Psoas muscle (tissue), 8 donors: Measurements from ENCODE around the gene DBP. TPM values are rescaled to one million over a fixed set of nuclear protein-coding genes. Genes with fewer than 3 reads are reported as not detected.
"Not testable (repeated sequence)": the region's sequence is repeated elsewhere in the genome, so short reads cannot be mapped to it uniquely, and the experiment has no call there.

Experiments
- ATAC-seq, 4 donors: fragments of 200-7000 bp; cut with Tn5 transposase; one replicate each; pipeline ENCODE4 v1.9.1; 2020; ENCODE audit warnings: moderate library complexity in 3 of 4, mild to moderate bottlenecking in 2 of 4
- DNase-seq, 2 donors: peaks; one replicate each; pipeline ENCODE4 v3.0.0-alpha.2; 2020
- H3K27ac ChIP-seq: fragments of 200-600 bp; one replicate; pipeline ENCODE4 v1.8.0; 2022
- H3K27me3 ChIP-seq, 3 donors: fragments of 200-600 bp in 1 of 3; one replicate each; pipeline versions ENCODE4 v1.6.1 to v1.8.0; 2013 to 2022; ENCODE audit warnings: low read length in 2 of 3, mild to moderate bottlenecking in 2 of 3, moderate library complexity in 1 of 3; ENCODE audit not compliant: insufficient read depth in 3 of 3
- H3K36me3 ChIP-seq, 2 donors: fragments of 200-600 bp in 1 of 2; one replicate each; pipeline versions ENCODE4 v1.6.1 to v1.8.0; 2013 to 2022; ENCODE audit warnings: low read depth in 1 of 2, mild to moderate bottlenecking in 1 of 2, moderate library complexity in 1 of 2; ENCODE audit not compliant: insufficient read depth in 1 of 2
- H3K4me1 ChIP-seq: fragments of 200-600 bp; one replicate; pipeline ENCODE4 v1.8.0; 2022
- H3K4me3 ChIP-seq: fragments of 200-600 bp; one replicate; pipeline ENCODE4 v1.8.0; 2022; ENCODE audit warnings: mild to moderate bottlenecking
- H3K9me3 ChIP-seq: fragments of 200-600 bp; one replicate; pipeline ENCODE4 v1.8.0; 2022
- WGBS, 3 donors: extraction: QIAGEN DNeasy Blood & Tissue Kit; methylation state at CpG; one replicate each; pipeline versions ENCODE4 v1.1.6 to v1.1.7; 2013; 5-methylcytosine and 5-hydroxymethylcytosine counted together
- intact Hi-C, 2 donors: fragments of 100-400 bp; cut with DNase I; formaldehyde crosslinking; loops; one replicate each; pipeline versions ENCODE4 v1.11.0 to v1.14.2; 2022
- polyA plus RNA-seq, 3 donors: library from polyadenylated mRNA; stranded (reverse); fragments of 200-250 nt; gene quantifications; one replicate each; pipeline ENCODE4 v1.2.3, GENCODE V29; 2013
- total RNA-seq, 4 donors: library from RNA; stranded (reverse); fragmentation: NEBNext Ultra II Directional in 2 of 4; extraction: Animal tissue kit (Norgen Biotek cat#: 25700) in 2 of 4; gene quantifications; one replicate each; pipeline versions ENCODE4 v1.2.1 to v1.2.4, GENCODE V29; 2021 to 2023
- TF ChIP-seq, protein P1 (sequence below): fragments of 200-600 bp; IDR thresholded peaks from one replicate; pipeline ENCODE4 v1.8.0; 2022; ENCODE audit warnings: antibody characterized with exemption
- donor health status: healthy with polysubstance abuse.
- donor health status: DM: no; HTN: no; CAD: no; lungs with moderate emphysema.
- donor health status: Bipolar disorder and iron deficiency.
- donor health status: healthy.
- donor health status: DM: yes; HTN: yes; CAD: no.
- donor health status: DM: no; HTN: no; CAD: no.
- donor health status: DM: no; HTN: no; CAD: no.
- donor health status: DM: yes; HTN: yes; CAD: no.

DBP gene
- total and polyA plus RNA-seq, 7 donors, result 2.8 to 14.5 (median 5.8) TPM

DNA sequence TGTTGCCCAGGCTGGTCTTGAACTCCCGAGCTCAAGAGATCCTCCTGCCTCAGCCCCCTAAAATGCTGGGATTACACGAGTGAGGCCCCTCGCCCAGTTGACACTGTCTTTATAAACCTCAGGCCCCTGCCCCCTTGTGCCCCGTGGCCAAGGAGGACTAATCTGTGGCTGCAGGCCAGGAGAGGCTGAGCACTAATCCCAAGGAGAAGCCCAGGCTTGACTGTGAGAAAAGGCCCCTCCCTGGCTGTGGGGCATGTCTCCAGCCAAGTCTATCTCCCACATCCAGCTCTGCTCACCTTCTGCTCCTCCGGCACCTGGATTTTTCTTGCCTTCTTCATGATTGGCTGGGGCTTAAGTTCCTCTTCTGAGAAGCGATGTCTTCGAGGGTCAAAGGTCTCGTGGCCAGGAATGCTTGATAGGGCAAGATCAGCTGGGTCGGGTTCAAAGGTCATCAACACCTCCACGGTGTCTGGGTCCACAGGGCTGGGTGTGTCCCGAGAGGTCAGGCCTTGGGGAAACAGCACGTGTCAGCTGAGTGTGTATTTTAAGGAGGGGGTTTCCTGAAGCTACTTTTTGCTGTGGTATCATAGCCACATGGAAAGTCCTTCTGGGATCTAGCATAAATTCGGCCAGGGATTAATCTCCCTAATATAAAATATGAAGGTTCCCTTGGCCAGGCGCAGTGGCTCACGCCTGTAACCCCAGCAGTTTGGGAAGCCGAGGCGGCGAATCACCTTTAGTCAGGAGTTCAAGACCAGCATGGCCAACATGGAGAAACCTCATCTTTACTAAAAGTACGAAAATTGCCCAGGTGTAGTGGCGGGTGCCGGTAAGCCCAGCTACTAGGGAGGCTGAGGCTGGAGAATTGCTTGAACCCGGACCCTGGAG, 3.8 kb downstream of the DBP start:
- Histone ChIP-seq H3K27ac (peak overlapping the region; percentile 97), H3K9me3 (no peaks in the 10 kb centered on the region), H3K36me3 (peaks cover 0 to 7% of the 10 kb centered on the region in 2 donors), H3K4me3 (peak overlapping the region; percentile 87), H3K27me3 (no peaks in the 10 kb centered on the region), H3K4me1 (peaks cover 50% of the 10 kb centered on the region)
- TF ChIP-seq, protein P1, sequence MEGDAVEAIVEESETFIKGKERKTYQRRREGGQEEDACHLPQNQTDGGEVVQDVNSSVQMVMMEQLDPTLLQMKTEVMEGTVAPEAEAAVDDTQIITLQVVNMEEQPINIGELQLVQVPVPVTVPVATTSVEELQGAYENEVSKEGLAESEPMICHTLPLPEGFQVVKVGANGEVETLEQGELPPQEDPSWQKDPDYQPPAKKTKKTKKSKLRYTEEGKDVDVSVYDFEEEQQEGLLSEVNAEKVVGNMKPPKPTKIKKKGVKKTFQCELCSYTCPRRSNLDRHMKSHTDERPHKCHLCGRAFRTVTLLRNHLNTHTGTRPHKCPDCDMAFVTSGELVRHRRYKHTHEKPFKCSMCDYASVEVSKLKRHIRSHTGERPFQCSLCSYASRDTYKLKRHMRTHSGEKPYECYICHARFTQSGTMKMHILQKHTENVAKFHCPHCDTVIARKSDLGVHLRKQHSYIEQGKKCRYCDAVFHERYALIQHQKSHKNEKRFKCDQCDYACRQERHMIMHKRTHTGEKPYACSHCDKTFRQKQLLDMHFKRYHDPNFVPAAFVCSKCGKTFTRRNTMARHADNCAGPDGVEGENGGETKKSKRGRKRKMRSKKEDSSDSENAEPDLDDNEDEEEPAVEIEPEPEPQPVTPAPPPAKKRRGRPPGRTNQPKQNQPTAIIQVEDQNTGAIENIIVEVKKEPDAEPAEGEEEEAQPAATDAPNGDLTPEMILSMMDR, result no peak
- intact Hi-C loops, result loop anchor here in 1 of 2 donors (10.0 kb wide), 1 partner anchor 331 kb away; the partner anchor contains the start of gene FTL
- 48 to 67% (median 52%) methylated on average over 22 of the region's 22 CpGs for WGBS, 3 donors
- no peak for ATAC-seq
- no peak for DNase-seq

DNA sequence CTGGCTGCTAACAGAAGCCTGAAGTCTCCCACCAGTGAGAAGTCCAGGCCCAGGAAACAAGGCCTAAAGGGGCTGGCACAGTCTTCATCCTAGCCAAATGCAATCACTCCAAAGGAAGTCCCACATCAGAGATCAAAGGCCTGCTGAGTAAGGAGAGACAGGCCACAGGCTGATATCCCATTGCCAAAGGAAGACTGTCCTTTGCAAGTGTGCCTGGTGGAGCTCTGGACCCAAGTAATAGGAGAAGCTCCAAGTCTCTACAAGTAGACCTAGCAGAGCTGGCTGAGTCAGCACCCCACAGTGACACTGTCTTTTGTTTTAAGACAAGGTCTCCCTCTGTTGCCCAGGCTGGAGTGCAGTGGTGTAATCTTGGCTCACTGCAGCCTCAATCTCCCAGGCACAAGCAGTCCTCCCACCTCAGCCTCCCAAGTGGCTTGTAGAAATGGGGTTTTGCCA, 4.5 kb downstream of the DBP start:
- no peak overlapping the region for H3K4me3 ChIP-seq
- TF ChIP-seq, protein P1, result no peak
- H3K36me3 ChIP-seq, result peaks cover 0 to 7% of the 10 kb centered on the region in 2 donors
- H3K27me3 ChIP-seq, result no peaks in the 10 kb centered on the region
- intact Hi-C loops, result loop anchor here in 1 of 2 donors (10.0 kb wide), 1 partner anchor 332 kb away; the partner anchor contains the start of gene FTL
- H3K9me3 ChIP-seq, result no peaks in the 10 kb centered on the region
- peak overlapping the region; percentile 97 for H3K27ac ChIP-seq
- H3K4me1 ChIP-seq, result peaks cover 49% of the 10 kb centered on the region
- DNase-seq (no peak), ATAC-seq (peak in 1 of 4 donors; percentile 11)

DNA sequence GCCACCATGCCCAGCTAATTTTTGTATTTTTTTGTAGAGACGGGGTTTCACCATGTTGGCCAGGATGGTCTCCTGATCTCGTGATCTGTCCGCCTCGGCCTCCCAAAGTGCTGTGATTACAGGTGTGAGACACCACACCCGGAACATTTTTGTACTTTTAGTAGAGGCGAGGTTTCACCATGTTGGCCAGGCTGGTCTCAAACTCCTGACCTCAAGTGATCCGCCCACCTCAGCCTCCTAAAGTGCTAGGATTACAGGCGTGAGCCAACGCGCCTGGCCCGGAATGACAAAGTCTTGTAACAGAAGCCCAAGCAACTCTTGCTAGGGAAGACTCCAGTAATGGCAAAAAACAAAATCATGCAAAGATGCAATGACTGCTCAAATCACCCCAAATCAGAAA, 4.9 kb downstream of the DBP start:
- H3K4me1 ChIP-seq, result peaks cover 49% of the 10 kb centered on the region
- intact Hi-C loops, result loop anchor here in 1 of 2 donors (10.0 kb wide), 1 partner anchor 333 kb away; the partner anchor contains the start of gene FTL
- not testable (repeated sequence) for H3K36me3 ChIP-seq, DNase-seq, ATAC-seq, H3K4me3 ChIP-seq, H3K9me3 ChIP-seq, H3K27me3 ChIP-seq
- 40 to 69% (median 53%) methylated on average over 11 of the region's 11 CpGs for WGBS, 3 donors
- H3K27ac ChIP-seq, result peak overlapping the region; percentile 97

DNA sequence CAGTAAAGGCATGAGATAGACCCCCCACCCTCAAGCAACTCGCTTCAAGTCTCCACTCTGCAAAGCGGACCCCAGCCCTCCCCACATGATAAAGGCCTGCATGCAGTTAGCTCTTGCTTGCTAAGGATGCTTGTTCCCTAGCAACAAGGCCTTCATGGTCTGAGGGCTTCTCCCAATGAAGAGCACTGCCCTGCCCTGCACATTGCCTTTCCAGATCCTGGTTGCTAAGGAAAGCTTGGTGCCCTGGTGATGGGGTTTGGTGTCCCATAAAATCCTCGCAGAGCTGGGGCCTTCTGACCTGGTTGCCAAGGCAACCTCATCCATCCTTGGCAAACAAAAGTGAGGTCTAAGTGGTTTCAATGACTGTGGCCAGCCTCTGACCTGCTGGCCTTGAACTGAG, 6.0 kb downstream of the DBP start:
- TF ChIP-seq, protein P1, result no peak
- peak overlapping the region; percentile 42 for H3K4me3 ChIP-seq
- intact Hi-C loops, result loop anchor here in 1 of 2 donors (10.0 kb wide), 1 partner anchor 334 kb away; the partner anchor contains the start of gene FTL
- WGBS, 3 donors, result 65 to 78% (median 71%) methylated on average over 3 of the region's 3 CpGs
- no peaks in the 10 kb centered on the region for H3K27me3 ChIP-seq
- peaks cover 49% of the 10 kb centered on the region for H3K4me1 ChIP-seq
- no peaks in the 10 kb centered on the region for H3K9me3 ChIP-seq
- H3K27ac ChIP-seq, result peak overlapping the region; percentile 80
- no peak for DNase-seq
- no peak for ATAC-seq
- H3K36me3 ChIP-seq, result peaks cover 0 to 13% of the 10 kb centered on the region in 2 donors
